ENCODE results near the gene SWAP70.
A peak's percentile ranks its signal among the peaks of the same experiment; 100 is the strongest.

Gene SWAP70

GRCh38 chr11:9722023-9722422 lies 58.1 kb downstream of the SWAP70 start:
- DNase-seq = no peak
- Histone ChIP-seq H3K9me3 (ENCODE audit: insufficient read depth, low read depth, low read length) (no peaks in the 10 kb centered on the region), H4K8ac (ENCODE audit: low read depth, low read length) (no peak overlapping the region), H3K14ac (ENCODE audit: low read length) (no peak overlapping the region), H3K36me3 (ENCODE audit: control insufficient read depth in 1 of 2, insufficient read depth in 2 of 2, low read length in 2 of 2) (peaks cover 2 to 8% of the 10 kb centered on the region in 2 experiments), H2AFZ (ENCODE audit: insufficient read depth, low read length, poor library complexity) (no peak overlapping the region), H3K79me1 (ENCODE audit: low read length) (no peaks in the 10 kb centered on the region), H3K4me2 (ENCODE audit: low read length) (no peak overlapping the region), H4K12ac (ENCODE audit: low read depth, low read length) (no peak overlapping the region), H3K4ac (ENCODE audit: low read depth, low read length) (no peak overlapping the region), H2BK120ac (ENCODE audit: insufficient read depth, low read length, poor library complexity) (no peak overlapping the region), H2BK5ac (ENCODE audit: low read depth, low read length, poor library complexity) (no peak overlapping the region), H3K79me2 (ENCODE audit: control insufficient read depth, insufficient read depth, low read length, poor library complexity) (peaks cover 1% of the 10 kb centered on the region), H3K27me3 (ENCODE audit: insufficient read depth, low read length) (no peaks in the 10 kb centered on the region), H4K91ac (ENCODE audit: low read depth, low read length) (no peak overlapping the region), H3K4me3 (ENCODE audit: low read depth, low read length) (no peak overlapping the region), H3K27ac (ENCODE audit: low read depth, low read length) (no peak overlapping the region), H3K9ac (ENCODE audit: low read length) (no peak overlapping the region), H3K4me1 (ENCODE audit: control insufficient read depth in 1 of 2, insufficient read depth in 2 of 2, low read length in 2 of 2) (no peaks in the 10 kb centered on the region), H2BK12ac (ENCODE audit: low read length) (no peak overlapping the region), H3K23ac (ENCODE audit: low read length) (no peak overlapping the region), H3K18ac (ENCODE audit: low read length) (no peak overlapping the region), H2AK5ac (ENCODE audit: low read length) (no peak overlapping the region)
- no CpG with 5 or more reads among the region's 4 CpGs for WGBS (ENCODE audit: extremely low coverage, insufficient coverage, insufficient read length)

GRCh38 chr11:9722893-9723292 lies 59.0 kb downstream of the SWAP70 start:
- DNase-seq = no peak
- WGBS (ENCODE audit: extremely low coverage, insufficient coverage, insufficient read length) = no CpG with 5 or more reads among the region's 2 CpGs
- no peak overlapping the region for H4K91ac ChIP-seq (ENCODE audit: low read depth, low read length)
- no peaks in the 10 kb centered on the region for H3K27me3 ChIP-seq (ENCODE audit: insufficient read depth, low read length)
- peaks cover 6 to 8% of the 10 kb centered on the region in 2 experiments for H3K36me3 ChIP-seq (ENCODE audit: control insufficient read depth in 1 of 2, insufficient read depth in 2 of 2, low read length in 2 of 2)
- no peak overlapping the region for H3K27ac ChIP-seq (ENCODE audit: low read depth, low read length)
- H3K4ac ChIP-seq (ENCODE audit: low read depth, low read length) = no peak overlapping the region
- no peak overlapping the region for H3K23ac ChIP-seq (ENCODE audit: low read length)
- H3K9me3 ChIP-seq (ENCODE audit: insufficient read depth, low read depth, low read length) = no peaks in the 10 kb centered on the region
- H3K9ac ChIP-seq (ENCODE audit: low read length) = no peak overlapping the region
- H2BK12ac ChIP-seq (ENCODE audit: low read length) = no peak overlapping the region
- H3K79me2 ChIP-seq (ENCODE audit: control insufficient read depth, insufficient read depth, low read length, poor library complexity) = peaks cover 1% of the 10 kb centered on the region
- H2BK120ac ChIP-seq (ENCODE audit: insufficient read depth, low read length, poor library complexity) = no peak overlapping the region
- no peak overlapping the region for H2AFZ ChIP-seq (ENCODE audit: insufficient read depth, low read length, poor library complexity)
- H3K4me2 ChIP-seq (ENCODE audit: low read length) = no peak overlapping the region
- H3K79me1 ChIP-seq (ENCODE audit: low read length) = no peaks in the 10 kb centered on the region
- H2BK5ac ChIP-seq (ENCODE audit: low read depth, low read length, poor library complexity) = no peak overlapping the region
- no peaks in the 10 kb centered on the region for H3K4me1 ChIP-seq (ENCODE audit: control insufficient read depth in 1 of 2, insufficient read depth in 2 of 2, low read length in 2 of 2)
- no peak overlapping the region for H4K12ac ChIP-seq (ENCODE audit: low read depth, low read length)
- H3K14ac ChIP-seq (ENCODE audit: low read length) = no peak overlapping the region
- H3K4me3 ChIP-seq (ENCODE audit: low read depth, low read length) = no peak overlapping the region
- no peak overlapping the region for H2AK5ac ChIP-seq (ENCODE audit: low read length)
- peak overlapping the region; percentile 65 for H3K18ac ChIP-seq (ENCODE audit: low read length)
- no peak overlapping the region for H4K8ac ChIP-seq (ENCODE audit: low read depth, low read length)

GRCh38 chr11:9726321-9727022 lies 62.6 kb downstream of the SWAP70 start:
- no CpG with 5 or more reads among the region's 3 CpGs for WGBS (ENCODE audit: extremely low coverage, insufficient coverage, insufficient read length)
- Histone ChIP-seq H4K12ac (ENCODE audit: low read depth, low read length) (no peak overlapping the region), H3K4me1 (ENCODE audit: control insufficient read depth in 1 of 2, insufficient read depth in 2 of 2, low read length in 2 of 2) (no peaks in the 10 kb centered on the region), H3K18ac (ENCODE audit: low read length) (no peak overlapping the region), H3K27me3 (ENCODE audit: insufficient read depth, low read length) (no peaks in the 10 kb centered on the region), H3K4me2 (ENCODE audit: low read length) (no peak overlapping the region), H3K79me2 (ENCODE audit: control insufficient read depth, insufficient read depth, low read length, poor library complexity) (no peaks in the 10 kb centered on the region), H2BK12ac (ENCODE audit: low read length) (no peak overlapping the region), H3K36me3 (ENCODE audit: control insufficient read depth in 1 of 2, insufficient read depth in 2 of 2, low read length in 2 of 2) (peaks cover 9 to 14% of the 10 kb centered on the region in 2 experiments), H3K9me3 (ENCODE audit: insufficient read depth, low read depth, low read length) (no peaks in the 10 kb centered on the region), H4K8ac (ENCODE audit: low read depth, low read length) (no peak overlapping the region), H2AK5ac (ENCODE audit: low read length) (no peak overlapping the region), H3K79me1 (ENCODE audit: low read length) (no peaks in the 10 kb centered on the region), H3K14ac (ENCODE audit: low read length) (no peak overlapping the region), H3K27ac (ENCODE audit: low read depth, low read length) (no peak overlapping the region), H3K23ac (ENCODE audit: low read length) (no peak overlapping the region), H2AFZ (ENCODE audit: insufficient read depth, low read length, poor library complexity) (no peak overlapping the region), H4K91ac (ENCODE audit: low read depth, low read length) (no peak overlapping the region), H2BK5ac (ENCODE audit: low read depth, low read length, poor library complexity) (no peak overlapping the region), H3K4ac (ENCODE audit: low read depth, low read length) (no peak overlapping the region), H3K9ac (ENCODE audit: low read length) (no peak overlapping the region), H2BK120ac (ENCODE audit: insufficient read depth, low read length, poor library complexity) (no peak overlapping the region), H3K4me3 (ENCODE audit: low read depth, low read length) (no peak overlapping the region)
- DNase-seq = no peak

GRCh38 chr11:9728058-9728457 lies 64.2 kb downstream of the SWAP70 start:
- no CpG with 5 or more reads among the region's 3 CpGs for WGBS (ENCODE audit: extremely low coverage, insufficient coverage, insufficient read length)
- no peak overlapping the region for H3K9ac ChIP-seq (ENCODE audit: low read length)

More at GRCh38 chr11:9728058-9728457, 64.2 kb downstream of the SWAP70 start:
- Histone ChIP-seq H2AFZ (ENCODE audit: insufficient read depth, low read length, poor library complexity) (no peak overlapping the region), H2BK120ac (ENCODE audit: insufficient read depth, low read length, poor library complexity) (no peak overlapping the region), H3K36me3 (ENCODE audit: control insufficient read depth in 1 of 2, insufficient read depth in 2 of 2, low read length in 2 of 2) (peaks cover 13 to 21% of the 10 kb centered on the region in 2 experiments), H3K79me1 (ENCODE audit: low read length) (no peaks in the 10 kb centered on the region), H2BK12ac (ENCODE audit: low read length) (no peak overlapping the region), H3K4me1 (ENCODE audit: control insufficient read depth in 1 of 2, insufficient read depth in 2 of 2, low read length in 2 of 2) (no peaks in the 10 kb centered on the region), H2BK5ac (ENCODE audit: low read depth, low read length, poor library complexity) (no peak overlapping the region), H3K4ac (ENCODE audit: low read depth, low read length) (no peak overlapping the region), H3K79me2 (ENCODE audit: control insufficient read depth, insufficient read depth, low read length, poor library complexity) (no peaks in the 10 kb centered on the region), H3K27me3 (ENCODE audit: insufficient read depth, low read length) (no peaks in the 10 kb centered on the region), H4K12ac (ENCODE audit: low read depth, low read length) (no peak overlapping the region), H3K27ac (ENCODE audit: low read depth, low read length) (no peak overlapping the region), H4K8ac (ENCODE audit: low read depth, low read length) (no peak overlapping the region), H4K91ac (ENCODE audit: low read depth, low read length) (no peak overlapping the region), H3K18ac (ENCODE audit: low read length) (no peak overlapping the region), H3K4me2 (ENCODE audit: low read length) (no peak overlapping the region), H3K23ac (ENCODE audit: low read length) (no peak overlapping the region), H3K4me3 (ENCODE audit: low read depth, low read length) (no peak overlapping the region), H2AK5ac (ENCODE audit: low read length) (no peak overlapping the region), H3K9me3 (ENCODE audit: insufficient read depth, low read depth, low read length) (no peaks in the 10 kb centered on the region), H3K14ac (ENCODE audit: low read length) (no peak overlapping the region)
- no peak for DNase-seq
